ENCODE measurements around the gene PPP2R3B. TPM values are rescaled to one million over a fixed set of nuclear protein-coding genes. Genes with fewer than 3 reads are reported as not detected.

PPP2R3B gene
- total and polyA plus RNA-seq, 2 donors (not counting 1 experiment from before 2014, with no cell fraction given): 43.3 to 47.6 TPM

GRCh38 chrX:373641-374471 lies 12.9 kb downstream of the PPP2R3B start:
- peaks cover 17 to 31% of the 10 kb centered on the region in 2 donors for H3K4me1 ChIP-seq (ENCODE audit: control insufficient read depth in 2 of 2, insufficient read depth in 2 of 2, low read length in 2 of 2)
- H3K27me3 ChIP-seq (replicated peaks in 1 of 4; ENCODE audit: control extremely low read depth in 1 of 4, control insufficient read depth in 3 of 4, insufficient read depth in 4 of 4, low read length in 3 of 4): peaks cover 0 to 33% (median 14%) of the 10 kb centered on the region in 4 experiments
- Mint-ChIP-seq H3K4me3 (peak overlapping the region; percentile 73), H3K27ac (no peak overlapping the region), H3K9me3 (ENCODE audit: insufficient read depth) (no peaks in the 10 kb centered on the region), H3K27me3 (peaks cover 34% of the 10 kb centered on the region), H3K4me1 (peaks cover 31% of the 10 kb centered on the region)
- intact Hi-C loops (cut with micrococcal nuclease): no loop called here
- H3K4me3 ChIP-seq (ENCODE audit: control extremely low read depth in 1 of 5, extremely low read depth in 1 of 5, insufficient read depth in 1 of 5, low read depth in 2 of 5, low read length in 4 of 5): peak overlapping the region in 4 of 5 experiments; percentile 8 to 33 (median 30)
- no peak overlapping the region for H3K27ac ChIP-seq (ENCODE audit: low read length in 2 of 2)
- DNase-seq: peak; percentile 42
- H3K4me2 ChIP-seq (replicated peaks; ENCODE audit: low read depth, low read length, poor library complexity, severe bottlenecking): peak overlapping the region; percentile 68
- no peaks in the 10 kb centered on the region for H3K36me3 ChIP-seq (replicated peaks in 1 of 2; ENCODE audit: control extremely low read depth in 1 of 2, control insufficient read depth in 1 of 2, extremely low read depth in 1 of 2, insufficient read depth in 2 of 2, low read length in 1 of 2)
- TF ChIP-seq EZH2 (IDR thresholded peaks at IDR 0.05; ENCODE audit: borderline replicate concordance, insufficient read depth, low read depth, low read length, poor library complexity, severe bottlenecking): no peak
- TF ChIP-seq CTCF (IDR thresholded peaks at IDR 0.05): no peak
- no peak overlapping the region for H2AFZ ChIP-seq (ENCODE audit: insufficient read depth, low read depth, low read length, poor library complexity, severe bottlenecking)
- peaks cover 24% of the 10 kb centered on the region for H3K79me2 ChIP-seq (ENCODE audit: control insufficient read depth, insufficient read depth, low read length)
- peak overlapping the region; percentile 32 for H3K9ac ChIP-seq (ENCODE audit: low read length)
- CTCF ChIA-PET: no interaction called here
- H4K20me1 ChIP-seq (ENCODE audit: control insufficient read depth, insufficient read depth, low read length, poor library complexity, severe bottlenecking): peaks cover 46% of the 10 kb centered on the region
- POLR2A ChIA-PET: no interaction called here
- WGBS (ENCODE audit: insufficient coverage): under 1% methylated on average over 93 of the region's 93 CpGs
- H3K9me3 ChIP-seq (ENCODE audit: control extremely low read depth in 1 of 3, control insufficient read depth in 2 of 3, insufficient read depth in 1 of 3, low read length in 2 of 3): peaks cover 0 to 16% (median 0%) of the 10 kb centered on the region in 3 donors
- ATAC-seq (ENCODE audit: low read depth): peak; percentile 10
